CD1c-positive myeloid dendritic cell (primary cell): ENCODE results near the gene DBNL.

Experiments
- DNase-seq: peaks from one replicate; pipeline ENCODE4 v3.0.0-alpha.2; 2016; ENCODE audit errors: extremely low spot score

DBNL gene

DNA sequence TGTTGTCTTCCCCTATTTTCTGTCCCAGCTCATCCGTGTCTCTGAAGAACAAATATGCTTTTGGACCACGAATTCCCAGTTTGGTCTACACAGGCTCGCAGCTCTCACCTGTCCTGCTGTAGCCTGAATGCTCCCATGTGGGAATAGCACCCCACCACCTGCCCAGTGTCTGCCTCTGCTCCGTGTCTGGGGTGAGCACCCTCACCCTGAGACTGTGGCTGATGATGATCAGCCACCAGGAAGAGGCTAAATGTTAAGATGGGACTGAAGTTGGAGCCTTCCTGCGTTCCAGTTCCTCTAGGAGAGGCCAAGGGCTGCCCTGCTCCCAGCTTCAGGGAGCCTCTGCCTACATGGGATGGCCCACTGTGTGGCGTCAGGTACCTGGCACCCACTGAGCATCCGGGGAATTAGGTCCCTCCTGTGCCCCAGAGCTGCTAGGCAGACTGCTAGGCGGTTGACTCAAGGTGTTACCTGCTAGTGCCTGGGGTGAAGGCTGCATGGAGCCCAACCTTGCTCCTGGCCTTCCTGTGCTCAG is 17.2 kb downstream of the DBNL start:
- no peak for DNase-seq

DNA sequence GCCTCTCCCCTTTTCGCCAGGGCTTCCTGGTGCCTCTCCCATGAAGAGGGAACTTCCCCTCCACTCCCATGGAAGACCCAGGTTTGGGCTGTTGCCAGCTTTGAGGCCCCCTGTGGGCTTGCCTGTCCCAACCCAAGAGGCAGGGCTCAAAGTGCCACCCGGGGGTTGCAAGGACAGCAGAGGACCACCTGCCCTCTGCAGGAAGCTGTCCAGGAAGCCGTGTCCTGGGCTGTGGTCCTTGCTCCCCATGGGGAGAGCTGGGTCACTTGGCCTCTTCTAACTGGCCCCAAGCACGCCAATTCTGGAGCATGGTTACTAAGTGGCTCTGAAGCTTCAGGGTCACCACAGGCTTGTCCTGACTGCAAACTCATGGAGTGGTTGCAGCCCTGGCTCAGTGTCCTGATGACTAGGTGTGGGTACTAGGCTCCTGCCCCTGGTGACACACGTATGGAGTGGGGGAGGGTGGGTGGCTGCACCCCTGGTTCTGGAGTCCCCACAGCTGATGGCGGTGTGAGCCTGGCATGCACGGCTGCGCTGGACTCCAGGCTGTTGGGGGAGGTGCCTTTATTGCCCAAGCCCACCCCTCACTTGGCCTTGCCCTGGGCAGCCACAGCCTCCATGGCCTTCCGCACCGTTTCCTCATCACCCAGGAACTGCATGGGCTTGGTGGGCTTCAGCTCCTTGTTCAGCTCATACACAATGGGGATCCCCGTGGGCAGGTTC is 17.8 kb downstream of the DBNL start:
- DNase-seq: no peak

DNA sequence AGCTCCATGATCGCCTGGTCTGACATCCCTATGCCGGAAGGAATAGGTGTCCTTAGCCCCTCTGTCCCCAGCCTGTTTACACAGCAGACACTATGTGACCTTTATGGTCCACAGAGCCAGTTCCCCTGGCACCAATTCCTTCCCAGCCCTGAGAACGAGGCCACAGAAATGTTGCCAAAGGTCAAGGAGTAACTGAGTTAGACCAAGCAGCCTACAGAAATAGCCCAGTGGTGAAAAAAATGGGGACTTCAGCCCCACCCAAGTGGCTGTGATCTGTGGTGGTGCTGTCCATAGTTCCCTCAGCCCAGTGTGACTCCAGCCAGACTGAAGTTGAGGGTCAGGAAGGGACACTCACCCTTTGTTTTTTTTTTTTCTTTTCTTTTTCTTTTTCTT is 18.4 kb downstream of the DBNL start:
- no peak for DNase-seq

DNA sequence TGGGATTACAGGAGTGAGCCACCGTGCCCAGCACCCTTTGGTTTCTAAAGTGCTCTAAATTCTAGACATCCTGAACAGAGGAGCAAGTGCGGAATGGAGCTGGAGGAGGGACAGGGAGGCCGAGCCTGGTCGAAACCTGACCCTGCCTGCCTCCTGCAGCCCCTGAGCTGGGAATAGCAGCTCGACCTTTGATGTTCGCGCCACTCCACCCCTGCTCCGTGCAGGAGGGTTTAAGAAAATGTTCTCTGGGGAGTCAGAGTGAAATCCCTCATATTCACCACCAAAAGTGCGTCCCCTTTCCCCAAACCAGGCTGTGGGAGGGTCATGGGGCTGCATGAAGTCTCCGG is 19.0 kb downstream of the DBNL start:
- no peak for DNase-seq

DNA sequence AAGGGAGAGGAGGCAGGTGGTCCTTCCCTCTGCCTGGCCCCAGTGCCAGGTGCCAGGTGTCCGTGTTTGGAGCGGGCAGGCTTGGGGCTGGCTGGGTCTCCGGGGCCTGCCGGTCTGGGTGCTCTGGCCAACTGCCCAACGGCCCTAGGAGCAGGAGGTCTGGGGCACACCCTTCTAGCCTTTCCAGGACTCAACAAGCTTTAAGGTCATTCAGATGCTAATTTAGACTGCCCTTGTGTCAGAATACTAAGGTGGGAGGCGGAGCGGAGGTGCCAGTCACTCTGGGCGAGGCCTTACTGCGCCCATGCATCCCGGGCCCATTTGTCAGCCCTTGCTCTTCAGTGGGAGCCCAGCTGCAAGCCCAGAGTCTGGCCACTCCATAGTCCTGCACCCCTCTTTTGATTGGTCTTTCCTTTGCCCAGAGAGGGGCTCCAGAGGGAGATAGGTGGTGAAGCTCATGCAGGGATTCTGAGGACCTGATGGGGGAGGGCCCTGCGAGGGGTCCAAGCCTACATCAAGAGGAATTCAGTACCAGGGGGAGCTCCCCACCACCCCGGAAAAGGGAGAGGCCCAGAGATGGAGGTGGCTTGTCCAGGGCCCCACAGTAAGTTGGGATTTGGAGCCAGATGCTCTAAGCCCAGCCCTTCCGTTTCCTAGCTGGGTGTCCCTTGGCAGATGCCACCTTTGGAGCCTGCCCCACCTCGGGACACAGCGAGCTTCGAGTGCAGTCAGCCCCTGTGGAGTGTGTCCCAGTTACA is 19.6 kb downstream of the DBNL start:
- no peak for DNase-seq

DNA sequence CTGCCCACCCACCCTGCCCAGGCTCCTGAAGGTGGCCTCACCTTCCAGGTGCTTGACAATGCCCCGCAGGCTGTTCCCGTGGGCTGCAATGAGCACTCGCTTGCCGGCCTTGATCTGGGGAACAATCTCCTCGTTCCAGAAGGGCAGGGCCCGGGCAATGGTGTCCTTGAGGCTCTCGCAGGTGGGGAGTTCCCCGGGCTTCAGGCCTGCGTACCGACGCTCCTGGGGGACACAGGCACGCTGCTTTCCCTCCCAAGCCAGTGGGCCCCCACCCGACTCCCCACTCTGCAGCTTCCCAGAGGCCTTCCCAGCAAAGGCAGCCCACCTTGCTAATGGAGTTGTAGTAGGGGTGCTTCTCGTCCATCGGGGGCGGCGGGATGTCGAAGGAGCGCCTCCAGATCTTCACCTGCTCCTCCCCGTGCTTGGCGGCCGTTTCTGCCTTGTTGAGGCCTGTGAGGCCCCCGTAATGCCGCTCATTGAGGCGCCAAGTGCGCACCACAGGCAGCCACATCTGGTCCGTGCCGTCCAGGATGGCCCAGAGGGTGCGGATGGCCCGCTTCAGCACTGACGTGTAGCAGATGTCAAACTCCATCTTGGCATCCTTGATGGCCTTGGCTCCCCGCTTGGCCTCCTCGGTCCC is 20.4 kb downstream of the DBNL start:
- no peak for DNase-seq

DNA sequence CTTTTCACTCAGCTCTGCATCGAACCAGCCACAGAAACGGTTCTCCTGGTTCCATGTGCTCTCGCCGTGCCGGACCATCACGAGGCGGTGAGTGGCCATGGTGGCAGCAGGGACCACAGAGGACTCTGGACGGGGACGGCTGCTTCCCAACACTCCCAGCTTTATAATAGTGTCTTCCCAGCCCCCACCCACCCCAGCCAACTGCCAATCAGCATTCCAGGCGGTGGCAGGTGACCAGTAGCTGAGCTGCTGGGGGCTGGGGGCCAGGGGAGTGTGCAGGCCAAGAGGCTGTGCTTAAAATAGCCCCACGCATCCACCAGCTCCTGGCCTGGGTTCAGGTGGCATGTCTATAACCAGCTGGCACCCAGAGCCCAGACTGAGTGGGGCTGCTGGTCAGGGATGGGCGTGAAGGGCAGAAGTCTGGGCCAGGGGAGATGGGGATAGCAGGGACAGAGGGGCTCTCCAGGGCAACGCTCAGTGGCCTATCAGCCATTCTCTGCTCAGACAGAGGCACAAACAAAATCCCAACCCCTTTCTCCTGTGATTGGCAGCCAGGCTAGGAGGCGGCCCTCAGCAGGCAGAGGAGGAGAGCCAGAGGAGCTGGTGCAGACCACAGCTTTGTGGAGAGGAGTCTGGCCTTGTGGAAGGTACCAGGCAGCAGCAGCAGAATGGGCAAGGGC is 21.1 kb downstream of the DBNL start, which contains the start of gene PGAM2:
PGAM2 (minus strand) TSS at position 137 of the 680 bp plus-strand sequence; CDS start at position 99, 38 bp downstream.
- no peak for DNase-seq

DNA sequence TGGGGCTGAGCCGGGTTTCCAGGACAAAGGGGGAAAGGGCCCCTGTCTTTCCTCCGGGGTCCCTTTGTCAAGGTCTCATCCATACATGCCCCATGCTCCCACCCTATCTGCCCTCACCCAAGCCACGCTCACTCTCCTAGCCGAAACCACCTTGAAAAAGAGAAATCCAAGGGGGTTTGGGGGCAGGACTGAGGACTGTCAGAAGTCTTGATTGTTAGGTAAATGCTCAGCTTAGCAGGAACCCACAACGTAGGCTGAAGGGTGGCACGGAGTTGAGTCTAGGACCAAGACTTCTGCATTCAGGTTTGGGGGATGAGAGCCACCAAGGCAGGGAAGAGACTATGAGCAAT is 21.6 kb downstream of the DBNL start:
- no peak for DNase-seq

DNA sequence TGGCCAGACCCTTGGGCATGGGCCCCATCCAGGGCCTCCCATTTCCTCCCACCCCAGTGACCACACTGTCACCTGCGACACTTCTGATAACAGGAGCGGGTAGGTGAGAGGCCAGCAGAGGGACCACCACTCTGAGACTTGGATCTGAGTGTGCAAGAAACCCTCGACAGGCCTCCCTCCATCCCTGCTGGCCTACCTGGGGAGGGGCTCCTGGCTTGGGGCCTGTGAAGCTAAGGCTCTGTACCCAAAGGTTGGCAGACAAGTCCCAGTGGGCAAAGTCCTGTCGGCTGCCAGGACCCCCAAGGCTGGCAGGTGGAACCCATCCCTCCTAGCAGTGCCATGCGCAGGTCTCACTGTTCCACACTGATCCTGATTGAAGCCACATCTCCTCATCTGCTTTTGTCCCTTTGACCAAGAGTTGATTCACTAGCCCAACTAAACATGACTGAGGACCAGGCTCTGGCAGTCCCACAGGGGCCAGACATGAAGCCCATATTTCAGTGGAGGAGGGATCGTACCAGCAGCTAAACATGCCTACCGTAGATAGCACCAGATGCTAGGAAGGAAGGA is 22.1 kb downstream of the DBNL start:
- no peak for DNase-seq

DNA sequence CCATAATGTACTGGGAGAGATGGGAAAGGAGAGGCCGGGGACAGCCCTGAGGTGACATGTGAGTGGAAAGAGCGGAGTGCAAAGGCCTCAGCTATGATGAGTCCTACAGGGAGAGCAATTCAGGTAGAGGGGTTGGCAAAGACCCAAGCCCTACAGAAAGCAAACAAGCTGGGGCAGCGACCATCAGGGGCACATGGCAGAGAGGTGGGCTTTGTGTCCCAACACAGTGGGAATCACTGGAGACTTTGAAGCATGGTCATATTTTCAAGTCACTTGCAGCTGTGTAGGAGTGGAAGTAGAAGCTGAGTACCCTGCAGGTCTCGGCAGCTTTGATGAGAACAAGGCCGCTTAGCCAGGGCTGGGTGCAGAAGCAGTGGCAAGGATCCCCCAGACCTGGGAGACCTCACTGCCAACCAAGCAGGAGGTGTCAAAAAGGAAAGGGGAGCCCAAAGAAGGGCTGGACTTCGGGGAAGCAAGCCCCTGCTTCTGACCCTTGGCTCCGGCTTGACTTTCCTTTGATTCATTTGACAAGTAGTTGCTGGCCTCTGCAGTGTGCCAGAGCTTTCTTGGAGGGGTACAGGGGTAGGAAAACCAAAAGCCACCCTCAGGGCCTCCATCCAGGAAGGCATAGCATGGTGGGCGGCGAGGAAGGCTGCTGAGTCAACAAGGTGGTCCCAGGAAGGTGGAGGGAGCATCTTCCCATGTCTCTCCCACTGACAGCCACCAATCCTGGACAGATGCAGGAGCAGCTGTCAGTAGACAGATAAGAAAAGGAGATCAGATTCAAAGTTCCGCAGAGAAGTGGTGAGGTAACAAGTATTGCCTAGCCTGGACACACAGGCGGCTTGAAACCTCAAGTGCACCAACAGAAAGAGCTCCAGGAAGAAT is 22.8 kb downstream of the DBNL start:
- DNase-seq: no peak

DNA sequence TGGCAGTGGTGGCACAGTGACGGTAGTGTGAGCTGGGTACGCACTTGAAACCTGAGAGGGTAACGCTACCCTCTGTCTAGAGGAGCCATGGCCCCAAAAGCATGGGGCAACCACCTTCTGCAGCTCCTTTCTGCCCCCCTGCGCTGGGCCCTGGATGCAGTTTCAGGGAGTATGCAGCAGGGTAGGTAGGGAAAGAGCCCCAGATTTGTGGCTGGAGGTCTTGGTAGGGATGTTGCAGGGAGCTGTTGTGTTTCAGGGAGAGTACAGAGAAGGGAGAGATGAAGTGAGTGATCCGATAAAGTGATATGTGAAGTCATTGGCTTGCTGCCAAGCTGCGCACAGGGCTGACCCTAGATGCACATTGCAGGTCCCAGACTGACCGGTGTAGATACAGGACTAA is 23.6 kb downstream of the DBNL start:
- no peak for DNase-seq

DNA sequence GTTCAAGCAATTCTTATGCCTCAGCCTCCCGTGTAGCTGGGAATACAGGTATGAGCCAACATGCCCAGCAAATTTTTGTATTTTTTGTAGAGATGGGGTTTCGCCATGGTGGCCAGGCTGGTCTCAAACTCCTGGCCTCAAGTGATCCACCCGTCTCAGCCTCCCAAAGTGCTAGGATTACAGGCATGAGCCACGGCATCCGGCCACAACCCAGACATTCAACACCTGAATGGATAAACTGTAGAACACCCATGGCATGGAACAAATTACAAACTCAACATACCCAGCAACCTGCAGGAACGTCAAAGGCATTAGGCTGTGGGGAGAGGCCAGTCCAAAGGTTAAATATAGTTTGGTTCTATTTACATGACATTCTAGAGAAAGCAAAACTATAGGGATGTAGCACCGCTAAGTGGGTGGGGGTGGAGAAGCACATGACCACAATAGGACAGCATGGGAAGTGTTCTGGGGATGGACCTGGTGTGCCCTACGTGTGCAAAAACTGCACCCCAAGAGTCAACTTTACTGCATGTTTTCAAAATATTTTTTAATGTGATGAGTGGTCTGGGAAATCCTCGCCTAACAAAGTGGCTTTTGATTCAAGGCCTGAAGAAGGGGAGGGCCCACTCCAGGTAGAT is 27.3 kb downstream of the DBNL start:
- DNase-seq: peak; percentile 31

DNA sequence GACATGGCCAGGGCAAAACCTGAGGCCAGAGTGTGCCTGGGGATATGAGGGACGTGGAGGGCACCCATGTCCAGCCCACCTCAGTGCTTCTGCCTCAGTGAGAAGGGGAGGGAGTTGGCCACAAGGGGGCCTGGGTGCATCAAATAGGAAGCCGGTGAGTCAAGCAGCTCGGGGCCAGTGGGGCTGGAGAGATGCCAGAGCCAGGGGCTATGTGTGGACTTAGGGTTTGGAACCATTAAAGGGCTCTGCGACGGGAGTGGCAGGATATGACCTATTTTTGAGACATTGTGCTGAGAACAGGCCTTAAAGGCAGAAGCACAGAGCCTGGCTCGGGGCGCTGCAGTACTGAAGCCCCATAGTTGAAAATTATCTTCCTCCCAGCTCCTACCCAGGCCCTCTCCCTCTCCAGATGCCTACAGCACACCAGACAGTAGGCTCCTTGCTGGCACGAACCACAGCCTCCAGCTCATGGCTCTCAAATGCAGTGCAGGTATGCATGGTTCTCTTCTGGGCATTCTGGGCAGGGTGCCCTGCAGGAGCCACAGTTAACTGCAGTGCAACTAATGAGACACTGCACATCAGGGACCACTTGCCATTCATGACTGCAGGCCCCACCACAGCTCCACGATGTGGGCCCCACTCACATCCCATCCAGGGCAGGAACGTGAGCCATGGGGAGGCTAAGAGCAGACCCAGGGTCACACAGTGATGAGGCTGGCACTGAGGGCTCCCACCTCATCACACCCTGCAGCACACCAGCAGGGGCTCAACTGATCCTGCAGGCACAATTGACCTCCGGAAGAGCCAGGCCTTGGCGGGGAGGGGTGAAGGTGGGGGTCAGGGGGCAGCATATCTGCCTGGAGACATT is 28.1 kb downstream of the DBNL start:
- peak; percentile 52 for DNase-seq

DNA sequence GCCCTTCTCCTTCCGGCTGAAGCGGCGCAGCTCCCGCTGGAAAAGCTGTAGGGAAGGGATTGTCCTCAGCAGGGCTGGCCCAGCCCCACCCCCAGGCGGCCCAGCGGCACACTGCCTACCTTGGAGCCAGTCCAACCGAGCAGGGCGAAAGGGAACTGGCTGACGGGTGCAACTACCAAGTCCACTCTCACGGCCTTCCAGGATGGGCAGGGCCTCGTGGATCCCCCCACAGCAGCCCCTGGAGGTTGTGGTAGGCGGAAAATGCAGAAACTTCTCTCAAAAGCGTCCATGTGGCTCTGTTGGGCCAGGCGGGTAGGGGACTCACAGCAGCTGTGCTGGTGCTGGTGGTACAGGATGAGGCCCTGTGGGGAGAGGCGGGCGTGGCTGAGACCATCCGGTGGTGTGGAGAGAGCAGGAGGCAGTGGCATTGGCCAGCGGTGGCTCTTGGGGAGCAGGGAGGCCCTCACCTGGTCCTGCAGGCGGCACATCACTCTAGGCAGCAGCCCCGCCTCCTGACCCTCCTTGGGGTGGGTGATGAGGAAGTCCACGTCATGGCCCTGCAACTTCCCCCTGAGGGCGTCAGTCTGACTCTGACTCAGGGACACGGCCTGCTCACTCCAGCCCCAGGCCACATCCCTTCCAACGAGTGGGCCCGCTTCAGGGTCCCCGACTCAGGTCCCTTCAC is 29.3 kb downstream of the DBNL start:
- peak; percentile 93 for DNase-seq

DNA sequence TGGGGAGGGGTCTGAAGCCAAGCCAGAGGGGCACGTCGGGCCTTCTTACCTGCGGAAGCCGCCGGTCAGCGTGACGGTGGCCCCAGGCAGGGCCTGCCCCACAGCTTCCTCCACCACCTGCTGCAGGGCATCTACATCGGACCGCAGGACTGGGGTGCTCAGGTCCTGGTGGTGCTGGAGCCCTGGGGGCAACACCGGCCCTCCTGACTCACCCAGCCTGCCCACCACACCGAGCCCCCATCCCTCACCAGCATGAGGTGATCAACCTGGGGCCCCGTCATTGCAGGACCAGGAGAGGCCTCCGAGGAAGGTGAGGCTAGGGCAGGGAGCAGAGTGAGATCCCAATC is 29.8 kb downstream of the DBNL start:
- DNase-seq: no peak

DNA sequence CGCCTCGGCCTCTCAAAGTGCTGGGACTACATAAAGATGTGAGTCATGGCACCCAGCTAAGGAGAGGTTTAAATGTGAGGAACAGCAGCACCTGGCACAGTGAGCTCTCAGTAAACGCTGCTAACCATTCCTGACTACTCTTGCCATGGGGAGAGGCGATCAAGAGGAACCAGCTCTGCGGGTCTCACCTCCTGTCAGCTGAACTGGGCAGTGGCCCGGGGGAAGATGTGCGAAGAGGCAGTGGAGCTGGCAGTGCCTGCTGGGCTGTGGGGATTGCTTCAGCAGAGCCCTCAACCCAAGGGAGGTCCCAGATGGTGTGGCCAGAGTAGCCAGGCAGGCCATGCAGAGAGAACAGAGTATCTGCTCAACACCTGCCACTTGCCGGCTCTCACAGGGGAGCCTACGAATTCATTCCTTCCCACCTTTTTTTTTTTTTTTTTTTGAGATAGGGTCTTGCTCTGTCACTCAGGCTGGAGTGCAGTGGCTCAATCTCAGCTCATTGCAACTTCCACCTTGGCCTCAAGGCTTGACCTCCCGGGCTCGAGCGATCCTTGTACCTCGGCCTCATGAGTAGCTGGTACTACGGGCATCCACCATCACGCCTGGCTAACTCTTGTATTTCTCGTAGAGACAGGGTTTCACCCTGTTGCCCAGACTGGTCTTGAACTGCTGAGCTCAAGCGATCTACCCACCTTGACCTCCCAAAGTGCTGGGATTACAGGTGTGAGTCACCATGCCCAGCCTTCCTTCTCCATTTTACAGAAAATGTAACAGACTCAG is 31.0 kb downstream of the DBNL start:
- DNase-seq: no peak

DNA sequence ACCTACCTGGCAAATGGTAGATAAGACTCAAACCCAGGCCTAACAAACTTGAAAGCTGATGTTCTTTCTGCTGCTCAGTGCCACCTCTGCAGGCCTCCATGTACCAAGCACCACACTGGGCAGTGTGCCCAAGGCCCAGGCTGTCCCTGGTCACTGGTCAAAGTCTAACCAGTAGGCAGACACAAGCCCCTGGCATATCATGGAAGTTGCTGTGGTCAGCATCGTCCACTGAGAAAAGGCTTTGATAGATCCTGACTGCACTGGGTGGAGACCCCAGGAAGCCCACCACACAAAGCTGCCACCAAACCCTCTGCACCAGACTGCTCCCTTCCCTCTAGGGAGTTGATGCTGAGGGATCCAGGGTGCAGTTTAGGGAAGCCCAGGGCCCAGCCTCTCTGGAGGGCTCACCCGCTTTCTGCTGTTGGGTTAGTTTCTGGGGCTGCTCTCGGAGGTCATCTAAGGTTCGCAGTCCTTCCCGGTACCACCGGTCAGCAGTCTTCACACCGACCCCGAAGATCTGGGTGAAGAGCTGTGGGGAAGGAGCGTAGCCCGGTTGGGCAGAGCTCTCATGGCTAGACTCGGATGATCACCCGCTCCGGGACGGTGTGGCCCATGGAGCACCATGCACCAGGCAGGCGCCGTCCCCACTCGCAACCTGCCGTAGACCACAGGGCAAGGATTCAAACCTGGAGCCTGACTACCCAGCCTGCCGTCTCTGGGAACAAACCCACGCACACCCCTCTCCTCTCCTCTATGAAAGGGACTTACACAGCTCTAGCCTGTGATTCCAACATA is 31.8 kb downstream of the DBNL start:
- DNase-seq: no peak
